ENCODE results near the gene APOBEC3B. TPM values are rescaled to one million over a fixed set of nuclear protein-coding genes. Genes with fewer than 3 reads are reported as not detected.
A peak's percentile ranks its signal among the peaks of the same experiment; 100 is the strongest.
"Not testable (repeated sequence)": the region's sequence is repeated elsewhere in the genome, so short reads cannot be mapped to it uniquely, and the experiment has no call there.

The APOBEC3B gene
- total and polyA plus RNA-seq, 9 donors: 0.43 to 1.9 (median 1.1) TPM; not detected in 1

GRCh38 chr22:38974170-38974825 lies 7.8 kb upstream of the APOBEC3B start:
- no peak for TF ChIP-seq POLR2A (IDR thresholded peaks at IDR 0.05)
- no peaks in the 10 kb centered on the region for H3K4me1 ChIP-seq (ENCODE audit: insufficient read depth)
- WGBS, 3 donors: 52 to 60% methylated on average over 18 of the region's 18 CpGs; no CpG with 5 or more reads in 1 of the 3 donors
- intact Hi-C loops (cut with DNase I): no loop called here
- no peaks in the 10 kb centered on the region for H3K9me3 ChIP-seq
- no peak overlapping the region for H3K4me3 ChIP-seq
- no peak for DNase-seq
- no peaks in the 10 kb centered on the region for H3K36me3 ChIP-seq
- H3K27me3 ChIP-seq: no peaks in the 10 kb centered on the region
- no peak overlapping the region for H3K27ac ChIP-seq

GRCh38 chr22:38974826-38975175 lies 7.3 kb upstream of the APOBEC3B start:
- Histone ChIP-seq H3K36me3 (no peaks in the 10 kb centered on the region), H3K27me3 (no peaks in the 10 kb centered on the region), H3K4me1 (ENCODE audit: insufficient read depth) (no peaks in the 10 kb centered on the region), H3K4me3 (no peak overlapping the region), H3K9me3 (no peaks in the 10 kb centered on the region), H3K27ac (no peak overlapping the region)
- 66 to 67% methylated on average over 7 of the region's 7 CpGs; no CpG with 5 or more reads in 1 of the 3 donors for WGBS, 3 donors
- no peak for DNase-seq
- intact Hi-C loops (cut with DNase I): no loop called here
- TF ChIP-seq CTCF (IDR thresholded peaks at IDR 0.05): no peak
- no peak for TF ChIP-seq POLR2A (IDR thresholded peaks at IDR 0.05)
- no peak for TF ChIP-seq EP300 (IDR thresholded peaks at IDR 0.05)

- WGBS, 3 donors: 96 to 98% methylated on average over 4 of the region's 4 CpGs; no CpG with 5 or more reads in 1 of the 3 donors
- H3K27me3 ChIP-seq; intact Hi-C loops (cut with DNase I); H3K9me3 ChIP-seq; H3K4me3 ChIP-seq; H3K27ac ChIP-seq; H3K4me1 ChIP-seq (ENCODE audit: insufficient read depth); H3K36me3 ChIP-seq; DNase-seq: not testable (repeated sequence)
These were observed 4.9 kb upstream of the APOBEC3B start for GRCh38 chr22:38977289-38977688.

- H3K36me3 ChIP-seq; H3K4me1 ChIP-seq (ENCODE audit: insufficient read depth); H3K27ac ChIP-seq; H3K27me3 ChIP-seq; H3K9me3 ChIP-seq; H3K4me3 ChIP-seq; DNase-seq: not testable (repeated sequence)
- 51 to 61% methylated on average over 10 of the region's 10 CpGs; no CpG with 5 or more reads in 1 of the 3 donors for WGBS, 3 donors
- intact Hi-C loops (cut with DNase I): loop anchor here in 1 of 4 donors (10.0 kb wide), 1 partner anchor 216 kb away; no protein-coding TSS in a partner anchor
These were observed 1.6 kb upstream of the APOBEC3B start for GRCh38 chr22:38980587-38980986.

- DNase-seq: peak; percentile 29 to 68 (median 59)
- TF ChIP-seq POLR2A (IDR thresholded peaks at IDR 0.05) (no peak), EP300 (IDR thresholded peaks at IDR 0.05) (no peak), CTCF (IDR thresholded peaks at IDR 0.05) (no peak)
- peak overlapping the region in 1 of 2 donors; percentile 52 for H3K27ac ChIP-seq
- H3K36me3 ChIP-seq: no peaks in the 10 kb centered on the region
- H3K9me3 ChIP-seq: no peaks in the 10 kb centered on the region
- H3K4me3 ChIP-seq: peak overlapping the region; percentile 43
- intact Hi-C loops (cut with DNase I): loop anchor here in 1 of 4 donors (10.0 kb wide), 1 partner anchor 216 kb away; no protein-coding TSS in a partner anchor
- H3K4me1 ChIP-seq (ENCODE audit: insufficient read depth): peaks cover 4% of the 10 kb centered on the region
- H3K27me3 ChIP-seq: no peaks in the 10 kb centered on the region
- 3 to 4% methylated on average over 27 of the region's 27 CpGs; no CpG with 5 or more reads in 1 of the 3 donors for WGBS, 3 donors
These were observed 849 bp upstream of the APOBEC3B start for GRCh38 chr22:38981005-38981991.
